Inflammatory macrophage treated with lipopolysaccharide for 1 hour (primary cell): ENCODE results near the gene IGF1R.
"Not testable (repeated sequence)": the region's sequence is repeated elsewhere in the genome, so short reads cannot be mapped to it uniquely, and the experiment has no call there.

ENCODE experiments used
- DNase-seq, 2 donors: peaks; one replicate each; pipeline ENCODE4 v3.0.0-alpha.2; 2020 to 2022

The IGF1R gene

DNA sequence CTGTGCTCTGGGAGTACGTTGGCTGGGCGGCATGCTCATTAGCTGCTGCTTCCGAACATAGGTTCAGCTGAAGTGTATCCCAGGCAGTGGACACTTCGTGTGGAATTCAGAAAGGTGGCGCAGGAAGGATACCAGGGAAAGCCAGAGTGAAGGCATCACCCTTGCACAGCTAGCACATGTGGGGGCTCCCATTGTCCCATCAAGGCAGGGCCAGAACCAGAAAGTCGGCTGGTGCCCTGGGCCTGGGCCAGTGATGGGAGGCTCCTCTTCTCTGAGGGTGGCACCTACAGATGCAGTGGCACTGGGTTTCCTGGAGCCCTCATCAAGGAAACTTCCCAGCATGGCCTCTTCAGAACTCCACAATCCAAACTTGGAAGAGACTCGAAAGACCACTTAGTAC is 302.7 kb downstream of the IGF1R start:
- no peak for DNase-seq

DNA sequence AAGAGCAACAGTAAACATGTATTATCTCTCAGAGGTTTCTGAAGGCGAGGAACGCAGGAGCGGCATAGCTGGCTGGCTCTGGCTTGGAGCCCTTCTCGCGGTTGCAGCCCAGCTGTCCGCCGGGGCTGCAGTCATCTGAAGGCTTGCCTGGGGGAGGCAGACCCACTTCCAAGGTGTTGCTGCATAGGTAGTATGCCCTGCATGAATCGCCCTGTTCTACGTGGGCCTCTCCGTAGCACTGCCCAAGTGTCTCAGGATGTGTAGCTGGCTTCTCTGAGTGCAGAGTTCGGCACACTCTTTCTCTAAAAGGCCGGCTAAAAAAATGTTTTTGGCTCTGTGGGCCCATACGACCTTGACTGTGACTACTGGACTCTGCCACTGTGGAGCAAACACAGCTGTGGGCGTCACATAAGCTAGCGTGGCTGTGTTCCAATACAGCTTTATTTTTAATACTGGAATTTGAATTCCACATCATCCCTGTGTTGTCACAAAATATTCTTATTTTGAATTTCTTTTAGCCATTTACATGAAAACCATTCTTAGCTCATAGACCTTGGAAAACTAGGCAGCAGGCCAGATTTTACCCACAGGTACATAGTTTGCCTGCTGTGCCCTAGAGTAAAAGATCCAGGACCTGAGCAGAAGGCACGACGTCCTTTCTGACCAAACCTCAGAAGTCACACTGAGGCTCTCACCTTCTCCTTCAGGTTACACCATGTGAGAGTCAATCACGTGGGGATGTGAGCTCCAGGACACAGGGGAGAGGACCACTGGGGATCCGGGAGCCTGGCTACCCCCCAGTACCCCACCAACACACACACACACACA is 303.4 kb downstream of the IGF1R start:
- DNase-seq: no peak

DNA sequence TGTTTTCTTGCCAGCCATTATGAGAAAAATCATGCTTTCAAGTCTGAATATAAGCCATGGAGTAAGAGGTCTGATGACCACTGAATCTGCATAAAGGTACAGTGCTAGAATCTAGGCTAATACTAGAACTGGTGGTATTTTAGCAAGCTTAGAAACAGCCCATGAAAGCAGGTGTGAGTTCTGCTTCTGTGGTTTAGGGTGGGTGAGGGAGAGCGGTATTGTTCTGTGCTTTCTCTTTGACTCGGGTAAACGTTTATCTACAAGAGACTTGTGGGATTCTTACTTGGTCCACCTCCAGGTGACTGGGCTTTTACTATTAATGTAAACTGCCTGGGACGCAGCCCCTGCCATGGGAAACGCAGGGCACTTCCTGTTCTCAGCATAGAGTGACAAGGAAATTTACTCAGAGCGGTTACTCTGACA is 304.1 kb downstream of the IGF1R start:
- no peak for DNase-seq

DNA sequence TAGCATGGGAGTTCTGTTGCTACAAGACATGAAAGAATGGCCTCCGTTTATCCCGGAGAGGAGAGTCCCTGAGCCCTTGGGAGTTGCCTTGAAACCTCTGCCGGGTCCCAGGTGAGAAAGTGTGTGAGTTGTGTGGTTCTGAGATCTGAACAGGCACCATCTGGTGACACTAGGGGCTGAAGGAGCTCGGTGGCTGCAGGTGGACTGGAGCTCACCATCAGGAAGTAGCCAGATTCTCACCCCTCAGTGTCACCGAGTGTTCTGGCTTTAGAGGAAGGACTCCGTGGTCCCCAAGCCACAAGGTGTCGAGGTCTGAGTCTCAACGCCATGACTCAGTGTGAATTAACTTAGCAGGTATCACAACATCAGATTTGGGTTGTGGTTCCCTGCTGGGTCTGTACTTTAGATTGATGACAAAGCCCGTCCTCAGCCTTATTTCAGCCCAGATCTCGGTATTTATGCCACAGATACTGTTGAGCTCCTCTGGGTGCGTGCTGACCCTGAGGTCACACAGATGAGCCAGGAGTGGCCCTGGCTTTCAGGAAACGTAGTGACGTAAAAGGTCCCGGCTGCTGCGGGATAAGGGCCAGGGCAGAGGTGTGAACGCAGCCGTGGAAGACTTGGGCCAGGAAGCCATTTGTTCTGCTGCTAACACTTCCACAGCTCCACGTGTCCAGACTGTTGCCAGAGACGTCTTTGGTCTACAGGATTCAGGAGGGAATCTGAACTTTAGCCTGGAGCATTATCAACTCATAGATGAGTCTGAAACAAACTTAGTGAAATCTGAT is 304.9 kb downstream of the IGF1R start:
- no peak for DNase-seq

DNA sequence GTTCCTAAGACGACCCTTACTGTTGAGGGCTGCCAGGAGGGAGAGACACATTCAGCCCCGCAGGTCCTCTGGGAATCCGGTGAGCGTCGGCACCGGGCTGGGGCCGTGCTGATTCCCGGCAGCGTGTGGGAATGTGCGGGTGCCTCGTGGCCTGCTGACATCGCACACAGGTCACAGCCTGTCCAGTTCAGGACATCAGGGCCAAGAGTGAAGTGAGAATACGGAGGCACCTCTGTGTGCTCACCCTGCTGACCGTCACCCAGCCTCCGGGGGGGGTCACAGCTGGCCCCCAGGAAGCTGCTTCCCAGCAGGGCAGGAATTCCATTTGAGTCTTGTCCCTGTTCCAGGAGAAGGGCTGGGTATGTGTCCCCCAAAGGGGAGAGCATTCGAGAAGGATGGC is 305.6 kb downstream of the IGF1R start:
- DNase-seq: no peak

DNA sequence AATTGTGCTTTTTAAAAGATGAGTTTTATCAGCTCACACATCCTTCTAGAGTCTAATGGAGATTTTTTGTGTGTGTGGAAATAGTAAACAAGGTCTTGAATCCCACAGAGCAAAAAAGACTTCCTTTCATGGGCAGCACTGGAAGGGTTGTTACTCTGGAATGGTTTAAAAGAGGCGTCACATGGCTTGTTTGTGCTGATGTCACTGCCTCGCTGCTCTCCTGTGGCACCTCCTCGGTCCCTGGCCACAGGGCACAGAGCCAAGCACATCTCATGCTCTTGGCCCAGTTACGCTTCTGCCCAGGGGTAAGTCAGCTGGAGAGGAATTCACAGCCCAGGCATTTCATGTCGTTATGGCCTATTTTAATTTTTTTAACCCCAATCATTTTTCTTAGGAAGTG is 306.1 kb downstream of the IGF1R start:
- no peak for DNase-seq

DNA sequence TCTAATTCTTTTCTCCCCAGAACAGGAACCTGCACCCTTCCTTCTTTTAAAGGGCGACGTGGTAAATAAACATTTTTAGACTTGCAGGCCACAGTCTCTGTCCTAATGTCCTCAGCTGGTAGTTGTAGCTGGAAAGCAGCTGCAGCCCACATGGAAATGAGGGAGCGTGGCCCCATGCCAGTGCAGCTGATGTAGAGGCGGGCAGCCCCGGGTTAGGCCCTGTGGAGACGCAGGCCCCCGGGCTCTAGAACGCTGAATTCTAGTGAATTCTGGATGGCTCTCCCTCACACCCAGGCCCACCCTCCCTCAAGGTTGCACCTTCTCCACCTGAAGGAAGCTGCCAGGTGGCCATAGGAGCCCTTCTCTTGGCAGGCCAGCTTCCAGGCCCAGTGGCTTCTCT is 307.0 kb downstream of the IGF1R start:
- DNase-seq: no peak

DNA sequence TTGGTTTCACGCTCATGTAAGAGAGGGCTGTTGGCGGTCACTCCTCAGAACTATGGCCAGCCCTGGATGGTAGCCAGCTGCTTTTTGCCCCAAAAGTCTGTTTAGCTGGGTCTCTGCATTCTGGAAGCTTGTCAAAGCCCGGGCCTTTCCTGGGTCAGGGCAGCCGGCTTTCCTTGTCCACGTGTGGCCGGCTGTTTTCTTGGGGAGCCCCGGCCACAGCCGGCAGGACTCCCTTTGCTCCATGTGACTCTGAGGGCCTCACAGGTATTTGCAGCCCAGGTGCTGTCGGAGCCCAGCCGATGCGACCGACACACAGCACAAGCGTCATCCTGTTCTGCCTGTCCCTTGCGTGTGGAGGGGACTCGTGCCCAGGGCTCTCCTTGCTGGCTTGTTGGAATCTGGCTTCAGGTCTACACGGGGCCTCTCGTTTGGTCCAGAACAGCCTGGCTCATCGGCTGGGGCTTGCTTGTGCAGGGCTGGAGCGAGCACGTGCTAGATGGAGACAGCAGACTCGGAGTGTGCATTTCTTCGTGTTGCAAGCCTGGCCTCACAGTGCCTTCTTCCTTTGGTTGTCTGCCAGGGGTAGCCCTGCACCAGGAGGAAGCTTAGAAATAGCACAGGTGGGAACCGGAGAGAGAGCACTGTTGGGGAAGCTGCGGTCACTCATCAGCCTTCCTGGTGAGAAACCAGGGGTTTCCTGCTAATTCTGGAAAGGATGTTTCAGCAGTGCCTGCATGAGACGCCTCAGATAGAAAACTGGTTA is 307.8 kb downstream of the IGF1R start:
- DNase-seq: no peak

DNA sequence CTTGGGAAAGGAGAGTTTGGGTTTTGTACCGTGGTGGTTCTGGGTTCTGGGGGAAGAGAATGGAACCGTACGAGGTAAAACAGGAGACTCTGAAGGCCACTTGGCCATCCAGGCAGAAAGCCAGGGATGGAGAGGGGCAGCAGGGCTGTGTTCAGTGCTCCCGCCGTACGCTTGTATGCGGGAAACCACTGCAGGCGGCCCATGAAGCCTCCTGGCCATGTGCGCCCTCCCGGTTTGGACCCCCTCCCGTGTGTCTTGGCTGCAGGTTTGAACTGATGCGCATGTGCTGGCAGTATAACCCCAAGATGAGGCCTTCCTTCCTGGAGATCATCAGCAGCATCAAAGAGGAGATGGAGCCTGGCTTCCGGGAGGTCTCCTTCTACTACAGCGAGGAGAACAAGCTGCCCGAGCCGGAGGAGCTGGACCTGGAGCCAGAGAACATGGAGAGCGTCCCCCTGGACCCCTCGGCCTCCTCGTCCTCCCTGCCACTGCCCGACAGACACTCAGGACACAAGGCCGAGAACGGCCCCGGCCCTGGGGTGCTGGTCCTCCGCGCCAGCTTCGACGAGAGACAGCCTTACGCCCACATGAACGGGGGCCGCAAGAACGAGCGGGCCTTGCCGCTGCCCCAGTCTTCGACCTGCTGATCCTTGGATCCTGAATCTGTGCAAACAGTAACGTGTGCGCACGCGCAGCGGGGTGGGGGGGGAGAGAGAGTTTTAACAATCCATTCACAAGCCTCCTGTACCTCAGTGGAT is 308.6 kb downstream of the IGF1R start:
- no peak for DNase-seq

DNA sequence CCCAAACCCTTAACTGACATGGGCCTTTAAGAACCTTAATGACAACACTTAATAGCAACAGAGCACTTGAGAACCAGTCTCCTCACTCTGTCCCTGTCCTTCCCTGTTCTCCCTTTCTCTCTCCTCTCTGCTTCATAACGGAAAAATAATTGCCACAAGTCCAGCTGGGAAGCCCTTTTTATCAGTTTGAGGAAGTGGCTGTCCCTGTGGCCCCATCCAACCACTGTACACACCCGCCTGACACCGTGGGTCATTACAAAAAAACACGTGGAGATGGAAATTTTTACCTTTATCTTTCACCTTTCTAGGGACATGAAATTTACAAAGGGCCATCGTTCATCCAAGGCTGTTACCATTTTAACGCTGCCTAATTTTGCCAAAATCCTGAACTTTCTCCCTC is 309.3 kb downstream of the IGF1R start:
- no peak for DNase-seq

DNA sequence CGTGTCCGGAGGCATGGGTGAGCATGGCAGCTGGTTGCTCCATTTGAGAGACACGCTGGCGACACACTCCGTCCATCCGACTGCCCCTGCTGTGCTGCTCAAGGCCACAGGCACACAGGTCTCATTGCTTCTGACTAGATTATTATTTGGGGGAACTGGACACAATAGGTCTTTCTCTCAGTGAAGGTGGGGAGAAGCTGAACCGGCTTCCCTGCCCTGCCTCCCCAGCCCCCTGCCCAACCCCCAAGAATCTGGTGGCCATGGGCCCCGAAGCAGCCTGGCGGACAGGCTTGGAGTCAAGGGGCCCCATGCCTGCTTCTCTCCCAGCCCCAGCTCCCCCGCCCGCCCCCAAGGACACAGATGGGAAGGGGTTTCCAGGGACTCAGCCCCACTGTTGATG is 309.7 kb downstream of the IGF1R start:
- no peak for DNase-seq

DNA sequence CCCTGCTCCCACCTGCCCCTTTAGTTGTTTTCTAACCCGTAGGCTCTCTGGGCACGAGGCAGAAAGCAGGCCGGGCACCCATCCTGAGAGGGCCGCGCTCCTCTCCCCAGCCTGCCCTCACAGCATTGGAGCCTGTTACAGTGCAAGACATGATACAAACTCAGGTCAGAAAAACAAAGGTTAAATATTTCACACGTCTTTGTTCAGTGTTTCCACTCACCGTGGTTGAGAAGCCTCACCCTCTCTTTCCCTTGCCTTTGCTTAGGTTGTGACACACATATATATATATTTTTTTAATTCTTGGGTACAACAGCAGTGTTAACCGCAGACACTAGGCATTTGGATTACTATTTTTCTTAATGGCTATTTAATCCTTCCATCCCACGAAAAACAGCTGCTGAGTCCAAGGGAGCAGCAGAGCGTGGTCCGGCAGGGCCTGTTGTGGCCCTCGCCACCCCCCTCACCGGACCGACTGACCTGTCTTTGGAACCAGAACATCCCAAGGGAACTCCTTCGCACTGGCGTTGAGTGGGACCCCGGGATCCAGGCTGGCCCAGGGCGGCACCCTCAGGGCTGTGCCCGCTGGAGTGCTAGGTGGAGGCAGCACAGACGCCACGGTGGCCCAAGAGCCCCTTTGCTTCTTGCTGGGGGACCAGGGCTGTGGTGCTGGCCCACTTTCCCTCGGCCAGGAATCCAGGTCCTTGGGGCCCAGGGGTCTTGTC is 310.7 kb downstream of the IGF1R start:
- no peak for DNase-seq

DNA sequence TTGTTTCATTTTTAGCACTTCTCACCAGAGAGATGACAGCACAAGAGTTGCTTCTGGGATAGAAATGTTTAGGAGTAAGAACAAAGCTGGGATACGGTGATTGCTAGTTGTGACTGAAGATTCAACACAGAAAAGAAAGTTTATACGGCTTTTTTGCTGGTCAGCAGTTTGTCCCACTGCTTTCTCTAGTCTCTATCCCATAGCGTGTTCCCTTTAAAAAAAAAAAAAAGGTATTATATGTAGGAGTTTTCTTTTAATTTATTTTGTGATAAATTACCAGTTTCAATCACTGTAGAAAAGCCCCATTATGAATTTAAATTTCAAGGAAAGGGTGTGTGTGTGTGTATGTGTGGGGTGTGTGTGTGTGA is 311.3 kb downstream of the IGF1R start:
- DNase-seq: no peak

DNA sequence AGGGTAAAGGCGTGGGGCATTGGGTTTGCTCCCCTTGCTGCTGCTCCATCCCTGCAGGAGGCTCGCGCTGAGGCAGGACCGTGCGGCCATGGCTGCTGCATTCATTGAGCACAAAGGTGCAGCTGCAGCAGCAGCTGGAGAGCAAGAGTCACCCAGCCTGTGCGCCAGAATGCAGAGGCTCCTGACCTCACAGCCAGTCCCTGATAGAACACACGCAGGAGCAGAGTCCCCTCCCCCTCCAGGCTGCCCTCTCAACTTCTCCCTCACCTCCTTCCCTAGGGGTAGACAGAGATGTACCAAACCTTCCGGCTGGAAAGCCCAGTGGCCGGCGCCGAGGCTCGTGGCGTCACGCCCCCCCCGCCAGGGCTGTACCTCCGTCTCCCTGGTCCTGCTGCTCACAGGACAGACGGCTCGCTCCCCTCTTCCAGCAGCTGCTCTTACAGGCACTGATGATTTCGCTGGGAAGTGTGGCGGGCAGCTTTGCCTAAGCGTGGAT is 312.3 kb downstream of the IGF1R start:
- DNase-seq: no peak

DNA sequence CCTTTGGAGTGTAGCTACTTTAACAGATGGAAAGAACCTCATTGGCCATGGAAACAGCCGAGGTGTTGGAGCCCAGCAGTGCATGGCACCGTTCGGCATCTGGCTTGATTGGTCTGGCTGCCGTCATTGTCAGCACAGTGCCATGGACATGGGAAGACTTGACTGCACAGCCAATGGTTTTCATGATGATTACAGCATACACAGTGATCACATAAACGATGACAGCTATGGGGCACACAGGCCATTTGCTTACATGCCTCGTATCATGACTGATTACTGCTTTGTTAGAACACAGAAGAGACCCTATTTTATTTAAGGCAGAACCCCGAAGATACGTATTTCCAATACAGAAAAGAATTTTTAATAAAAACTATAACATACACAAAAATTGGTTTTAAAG is 315.1 kb downstream of the IGF1R start:
- DNase-seq: no peak

DNA sequence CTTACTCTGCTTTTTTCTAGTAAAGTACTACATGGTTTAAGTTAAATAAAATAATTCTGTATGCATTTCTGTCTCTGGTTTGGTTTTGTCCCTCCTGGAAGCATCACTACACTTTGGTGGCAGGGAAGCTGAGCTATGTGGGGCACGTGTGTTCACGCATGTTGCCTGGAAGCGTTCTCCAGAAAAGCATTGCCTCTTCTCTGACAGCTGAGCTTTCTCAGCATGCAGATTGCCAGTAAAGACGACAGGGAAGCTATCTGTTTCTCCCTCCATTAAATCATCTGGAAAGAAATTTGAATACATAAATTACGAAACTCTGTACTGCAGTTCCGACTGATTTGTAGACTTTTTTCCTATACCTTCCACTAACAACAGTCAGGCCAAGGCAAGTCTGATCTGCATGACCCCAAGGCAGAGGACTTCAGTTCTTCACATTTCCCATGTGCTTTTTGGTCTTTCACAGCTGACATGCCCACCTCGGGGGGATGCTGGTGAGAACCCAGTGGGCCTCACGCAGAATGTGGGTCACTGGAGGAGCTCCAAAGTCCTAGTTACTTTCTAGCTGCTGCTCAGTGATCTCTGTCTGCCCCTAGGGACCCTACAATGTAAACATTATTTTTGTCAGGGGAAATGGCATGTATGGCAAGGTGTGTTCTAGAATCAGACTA is 316.3 kb downstream of the IGF1R start:
- DNase-seq: no peak

DNA sequence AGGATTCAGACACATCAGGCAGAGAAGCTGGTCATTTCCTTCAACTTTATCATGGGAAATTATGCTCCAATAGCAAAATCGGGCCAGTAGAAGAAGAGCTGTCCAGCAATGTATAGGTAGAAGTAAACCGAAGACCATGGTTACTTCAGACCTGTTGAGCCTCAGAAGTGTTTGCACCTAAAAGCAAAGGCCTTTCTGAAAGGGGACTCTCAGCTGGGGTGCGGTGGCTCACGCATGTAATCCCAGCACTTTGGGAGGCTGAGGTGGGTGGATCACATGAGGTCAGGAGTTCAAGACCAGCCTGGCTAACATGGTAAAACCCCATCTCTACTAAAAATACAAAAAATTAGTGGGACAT is 316.8 kb downstream of the IGF1R start:
- DNase-seq: not testable (repeated sequence)

DNA sequence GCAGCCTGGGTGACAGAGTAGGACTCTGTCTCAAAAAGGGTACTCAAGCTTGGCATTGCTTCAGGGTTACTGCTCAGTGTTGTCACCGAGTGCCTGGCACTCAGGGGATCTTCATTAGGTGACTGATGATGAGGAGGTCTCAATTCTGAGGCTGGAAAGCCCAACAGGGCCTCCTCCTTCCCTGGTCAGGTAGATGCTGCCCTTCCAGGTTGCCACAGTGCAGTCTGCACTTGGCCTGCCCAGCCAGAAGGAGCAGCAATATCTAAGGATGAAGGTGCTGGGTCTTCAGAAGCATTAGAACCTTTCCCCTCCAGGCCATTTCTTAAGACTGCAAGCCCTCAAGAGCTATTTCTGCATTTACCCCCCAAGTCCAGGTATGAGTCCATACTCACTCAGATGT is 317.3 kb downstream of the IGF1R start:
- no peak for DNase-seq

DNA sequence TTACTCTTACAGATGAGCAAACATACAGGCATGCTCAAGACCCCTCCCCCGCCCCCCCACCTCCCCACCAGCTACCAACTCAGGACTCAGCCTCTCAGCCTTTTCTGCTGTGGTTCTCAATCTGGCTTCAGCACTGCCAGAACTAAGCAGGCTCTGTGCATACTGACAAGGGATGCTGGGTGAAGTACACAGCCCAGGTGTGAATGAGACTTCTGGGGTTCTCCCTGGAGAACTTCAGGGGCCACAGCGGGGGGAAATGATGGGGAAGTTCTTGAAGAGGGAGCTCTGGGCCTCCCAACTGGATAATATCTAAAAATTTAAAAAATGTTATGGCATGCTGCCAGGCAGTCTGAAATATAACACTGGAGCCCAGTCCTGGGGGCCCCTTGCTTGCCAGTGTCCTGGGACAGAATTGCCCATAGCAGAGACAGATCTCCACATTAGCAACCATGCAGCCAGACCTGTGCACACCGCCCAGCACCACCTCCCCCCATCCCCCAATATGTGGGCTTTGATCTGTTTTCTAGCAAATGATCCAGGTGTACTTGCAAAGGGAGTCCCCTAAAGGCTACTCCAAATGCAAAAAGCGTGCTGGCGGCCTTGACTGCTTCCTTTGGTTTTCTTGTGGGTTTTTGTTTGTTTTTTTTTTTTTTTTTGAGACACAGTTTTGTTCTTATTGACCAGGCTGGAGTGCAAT is 317.9 kb downstream of the IGF1R start:
- DNase-seq: no peak

DNA sequence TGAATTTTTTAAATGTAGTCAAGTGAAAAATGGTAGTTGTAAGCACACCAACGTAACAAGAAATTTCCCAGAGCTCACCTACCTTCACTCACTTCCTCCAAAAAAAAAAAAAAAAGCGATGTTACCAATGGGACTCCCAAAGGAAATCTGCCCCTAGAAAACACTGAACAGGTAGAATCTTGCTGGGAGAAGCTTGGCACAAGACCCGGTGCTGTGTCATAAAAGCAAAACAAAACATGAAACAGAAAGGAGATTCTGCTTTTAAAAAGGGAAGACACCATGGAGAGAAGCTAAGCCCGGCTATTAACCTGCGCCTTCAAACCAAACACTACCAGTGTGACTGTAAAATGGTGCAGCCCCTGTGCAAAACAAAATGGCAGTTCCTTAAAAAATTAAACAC is 318.8 kb downstream of the IGF1R start:
- DNase-seq: no peak

DNA sequence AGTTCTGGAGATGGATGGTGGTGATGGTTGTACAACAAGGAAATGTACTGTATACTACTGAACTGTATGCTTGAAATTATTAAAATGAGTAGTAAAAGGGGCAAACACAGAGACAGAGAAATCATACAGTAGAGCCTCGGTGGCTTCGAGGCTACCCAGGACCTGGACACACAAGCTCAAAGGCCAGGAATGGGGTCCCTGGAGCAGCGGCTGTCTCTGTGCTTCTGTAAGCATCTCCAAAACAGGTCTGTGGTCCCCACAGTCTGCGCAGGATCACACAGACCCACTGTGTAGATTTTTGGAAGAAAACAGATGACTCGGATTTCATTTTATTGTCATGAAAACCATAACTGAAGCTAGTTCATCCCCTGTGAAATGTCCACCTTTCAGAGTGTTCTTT is 319.6 kb downstream of the IGF1R start:
- no peak for DNase-seq
